Pancreas (tissue), 10 donors: ENCODE data around the gene STK17A. TPM values are rescaled to one million over a fixed set of nuclear protein-coding genes. Genes with fewer than 3 reads are reported as not detected.

Source experiments
- ATAC-seq, 4 donors: fragments of 200-7000 bp; cut with Tn5 transposase; one replicate each; pipeline versions ENCODE4 v1.8.0 to v1.9.1; 2020; ENCODE audit warnings: mild to moderate bottlenecking in 4 of 4, moderate library complexity in 4 of 4
- DNase-seq, 6 donors: peaks; one replicate each; pipeline ENCODE4 v3.0.0-alpha.2; 2020
- FAIRE-seq: peaks from 2 replicates; lab custom pipeline; 2012; peaks lifted over from hg19 to GRCh38; lab: Jason Lieb, UNC
- H3K27ac ChIP-seq, 4 donors: fragments of 200-600 bp; sonication (generic); 1 replicate in 3 of 4; 2 replicates in 1 of 4; pipeline versions ENCODE4 v1.5.0 to v1.8.0; 2020
- H3K27me3 ChIP-seq, 4 donors: fragments of 200-600 bp; one replicate each; pipeline ENCODE4 v1.8.0; 2021
- H3K36me3 ChIP-seq, 3 donors: fragments of 200-600 bp; sonication (generic) in 1 of 3; one replicate each; pipeline versions ENCODE4 v1.5.0 to v1.8.0; 2020 to 2021
- H3K4me1 ChIP-seq, 3 donors: fragments of 200-600 bp; one replicate each; pipeline ENCODE4 v1.8.0; 2021
- H3K4me3 ChIP-seq, 4 donors: fragments of 200-600 bp; sonication (generic) in 2 of 4; one replicate each; pipeline versions ENCODE4 v1.5.0 to v1.8.0; 2020 to 2021
- H3K9me3 ChIP-seq, 4 donors: fragments of 200-600 bp; one replicate each; pipeline ENCODE4 v1.8.0; 2021
- CTCF ChIP-seq, 4 donors: fragments of 200-600 bp; sonication (generic) in 3 of 4; IDR thresholded peaks; one replicate each; pipeline versions ENCODE4 v1.5.0 to v1.8.0; 2021; ENCODE audit warnings: antibody characterized with exemption in 4 of 4
- WGBS, 2 donors: extraction: QIAGEN DNeasy Blood & Tissue Kit; methylation state at CpG; one replicate each; pipeline ENCODE4 v1.1.7; 2013; 5-methylcytosine and 5-hydroxymethylcytosine counted together
- intact Hi-C, 3 donors: fragments of 100-400 bp; cut with DNase I; formaldehyde crosslinking; loops; one replicate each; pipeline versions ENCODE4 v1.11.1 to v1.14.2; 2022
- polyA plus RNA-seq, 2 donors: library from polyadenylated mRNA; stranded (reverse); fragments of 200-250 nt; gene quantifications; one replicate each; pipeline ENCODE4 v1.2.3, GENCODE V29; 2013
- total RNA-seq, 6 donors: library from RNA; stranded (reverse); fragmentation: NEBNext Ultra II Directional in 4 of 6; extraction: Animal tissue kit (Norgen Biotek cat#: 25700) in 4 of 6; gene quantifications; one replicate each; pipeline versions ENCODE4 v1.2.1 to v1.2.4, GENCODE V29; 2021 to 2023
- donor health status: healthy with polysubstance abuse.
- donor health status: DM: no; HTN: no; CAD: no; lungs with moderate emphysema.
- donor health status: DM: no; HTN: no; CAD: no.
- donor health status: control.
- donor health status: control.
- donor health status: Bipolar disorder and iron deficiency.
- donor health status: DM: yes; HTN: yes; CAD: no.
- donor health status: DM: no; HTN: no; CAD: no.
- donor health status: DM: no; HTN: no; CAD: no.
- donor health status: DM: yes; HTN: yes; CAD: no.

Gene STK17A
- total and polyA plus RNA-seq, 8 donors = 7.0 to 19.3 (median 11.2) TPM

GRCh38 chr7:43643846-43644245 lies 60.9 kb downstream of the STK17A start:
- 84 to 86% methylated on average over 8 of the region's 8 CpGs for WGBS, 2 donors
- Histone ChIP-seq H3K4me1 (peaks cover 11 to 33% (median 31%) of the 10 kb centered on the region in 3 donors), H3K27ac (no peak overlapping the region), H3K36me3 (peaks cover 0 to 6% (median 0%) of the 10 kb centered on the region in 3 donors), H3K9me3 (no peaks in the 10 kb centered on the region), H3K4me3 (no peak overlapping the region), H3K27me3 (no peaks in the 10 kb centered on the region)
- intact Hi-C loops = no loop called here
- TF ChIP-seq CTCF (IDR thresholded peaks at IDR 0.05) = no peak
- no peak for DNase-seq
- no peak for FAIRE-seq
- ATAC-seq = no peak

GRCh38 chr7:43645699-43646226 lies 62.9 kb downstream of the STK17A start:
- Histone ChIP-seq H3K27ac (peak overlapping the region in 3 of 4 donors; percentile 73 to 89 (median 87)), H3K4me3 (no peak overlapping the region), H3K9me3 (no peaks in the 10 kb centered on the region), H3K27me3 (no peaks in the 10 kb centered on the region), H3K36me3 (peaks cover 0 to 6% (median 0%) of the 10 kb centered on the region in 3 donors), H3K4me1 (peaks cover 0 to 38% (median 18%) of the 10 kb centered on the region in 3 donors)
- 76 to 82% methylated on average over 3 of the region's 3 CpGs for WGBS, 2 donors
- no peak for TF ChIP-seq CTCF (IDR thresholded peaks at IDR 0.05)
- DNase-seq = no peak
- no peak for ATAC-seq
- no peak for FAIRE-seq
- intact Hi-C loops = no loop called here

GRCh38 chr7:43646603-43647338 lies 63.9 kb downstream of the STK17A start:
- ATAC-seq = no peak
- no peaks in the 10 kb centered on the region for H3K9me3 ChIP-seq
- WGBS, 2 donors = 66 to 67% methylated on average over 8 of the region's 8 CpGs
- intact Hi-C loops = no loop called here
- FAIRE-seq = no peak
- H3K27ac ChIP-seq = peak overlapping the region; percentile 61 to 89 (median 80)
- H3K4me3 ChIP-seq = no peak overlapping the region
- DNase-seq = no peak
- no peak for TF ChIP-seq CTCF (IDR thresholded peaks at IDR 0.05)
- peaks cover 0 to 6% (median 0%) of the 10 kb centered on the region in 3 donors for H3K36me3 ChIP-seq
- H3K4me1 ChIP-seq = peaks cover 0 to 44% (median 16%) of the 10 kb centered on the region in 3 donors
- H3K27me3 ChIP-seq = no peaks in the 10 kb centered on the region

GRCh38 chr7:43647339-43647672 lies 64.4 kb downstream of the STK17A start:
- 57 to 60% methylated on average over 7 of the region's 7 CpGs for WGBS, 2 donors
- Histone ChIP-seq H3K27ac (peak overlapping the region; percentile 61 to 89 (median 80)), H3K4me3 (no peak overlapping the region), H3K9me3 (no peaks in the 10 kb centered on the region), H3K4me1 (peaks cover 0 to 48% (median 21%) of the 10 kb centered on the region in 3 donors), H3K36me3 (peaks cover 0 to 6% (median 0%) of the 10 kb centered on the region in 3 donors), H3K27me3 (no peaks in the 10 kb centered on the region)
- ATAC-seq (peak in 2 of 4 donors; percentile 8), DNase-seq (no peak), FAIRE-seq (no peak)
- intact Hi-C loops = no loop called here
- TF ChIP-seq CTCF (IDR thresholded peaks at IDR 0.05) = no peak
